ENCODE results near the gene CHSY3. TPM values are rescaled to one million over a fixed set of nuclear protein-coding genes. Genes with fewer than 3 reads are reported as not detected.

The CHSY3 gene
- polyA plus RNA-seq, 3 donors, result not detected

DNA sequence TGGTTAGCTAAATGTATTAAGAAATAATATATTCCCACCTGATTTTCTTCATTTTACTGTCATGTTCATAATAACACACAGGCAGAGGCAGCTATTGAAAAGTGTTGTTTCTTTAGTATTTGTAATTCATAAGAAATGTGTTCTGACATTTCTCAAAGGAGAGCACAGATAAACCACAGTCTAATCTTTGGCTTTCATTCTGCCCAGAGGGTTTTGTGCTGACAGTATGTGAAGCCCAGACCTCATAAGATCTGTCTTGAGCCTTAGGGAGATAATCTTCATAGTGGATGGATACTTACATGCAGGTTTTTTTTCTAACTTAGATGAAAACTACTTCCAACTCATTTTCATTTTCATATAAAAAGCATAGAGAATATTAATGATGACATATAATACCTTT, 206.1 kb downstream of the CHSY3 start:
- Mint-ChIP-seq H3K36me3 (no peaks in the 10 kb centered on the region), H3K27ac (no peak overlapping the region), H3K4me3 (no peak overlapping the region), H3K27me3 (ENCODE audit: low read depth in 3 of 3) (no peaks in the 10 kb centered on the region), H3K9me3 (no peaks in the 10 kb centered on the region), H3K4me1 (no peaks in the 10 kb centered on the region)
- Histone ChIP-seq H3K79me2 (ENCODE audit: insufficient read depth, low read length) (no peaks in the 10 kb centered on the region), H3K27ac (ENCODE audit: low read depth in 1 of 2, low read length in 2 of 2) (no peak overlapping the region), H3K36me3 (replicated peaks in 1 of 2; ENCODE audit: control insufficient read depth in 1 of 2, insufficient read depth in 2 of 2, low read length in 2 of 2) (no peaks in the 10 kb centered on the region), H3K9me3 (replicated peaks in 1 of 2; ENCODE audit: control insufficient read depth in 1 of 2, insufficient read depth in 1 of 2, low read length in 2 of 2) (no peaks in the 10 kb centered on the region), H3K4me2 (replicated peaks; ENCODE audit: extremely low read depth, low read length, poor library complexity, severe bottlenecking) (no peak overlapping the region), H3K4me3 (replicated peaks in 1 of 3; ENCODE audit: low read depth in 2 of 3, low read length in 3 of 3) (no peak overlapping the region), H3K27me3 (ENCODE audit: control insufficient read depth in 2 of 2, insufficient read depth in 2 of 2, low read length in 2 of 2) (no peaks in the 10 kb centered on the region), H3K4me1 (ENCODE audit: control insufficient read depth in 1 of 2, insufficient read depth in 2 of 2, low read length in 2 of 2) (no peaks in the 10 kb centered on the region), H3K9ac (ENCODE audit: insufficient read depth, low read length, poor library complexity, severe bottlenecking) (no peak overlapping the region), H4K20me1 (ENCODE audit: insufficient read depth, low read length) (no peaks in the 10 kb centered on the region), H2AFZ (ENCODE audit: insufficient read depth, low read depth, low read length, poor library complexity, severe bottlenecking) (no peak overlapping the region)
- TF ChIP-seq, protein P1, sequence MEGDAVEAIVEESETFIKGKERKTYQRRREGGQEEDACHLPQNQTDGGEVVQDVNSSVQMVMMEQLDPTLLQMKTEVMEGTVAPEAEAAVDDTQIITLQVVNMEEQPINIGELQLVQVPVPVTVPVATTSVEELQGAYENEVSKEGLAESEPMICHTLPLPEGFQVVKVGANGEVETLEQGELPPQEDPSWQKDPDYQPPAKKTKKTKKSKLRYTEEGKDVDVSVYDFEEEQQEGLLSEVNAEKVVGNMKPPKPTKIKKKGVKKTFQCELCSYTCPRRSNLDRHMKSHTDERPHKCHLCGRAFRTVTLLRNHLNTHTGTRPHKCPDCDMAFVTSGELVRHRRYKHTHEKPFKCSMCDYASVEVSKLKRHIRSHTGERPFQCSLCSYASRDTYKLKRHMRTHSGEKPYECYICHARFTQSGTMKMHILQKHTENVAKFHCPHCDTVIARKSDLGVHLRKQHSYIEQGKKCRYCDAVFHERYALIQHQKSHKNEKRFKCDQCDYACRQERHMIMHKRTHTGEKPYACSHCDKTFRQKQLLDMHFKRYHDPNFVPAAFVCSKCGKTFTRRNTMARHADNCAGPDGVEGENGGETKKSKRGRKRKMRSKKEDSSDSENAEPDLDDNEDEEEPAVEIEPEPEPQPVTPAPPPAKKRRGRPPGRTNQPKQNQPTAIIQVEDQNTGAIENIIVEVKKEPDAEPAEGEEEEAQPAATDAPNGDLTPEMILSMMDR (IDR thresholded peaks at IDR 0.05), result no peak
- DNase-seq, result no peak
- intact Hi-C loops (cut with micrococcal nuclease), result no loop called here

DNA sequence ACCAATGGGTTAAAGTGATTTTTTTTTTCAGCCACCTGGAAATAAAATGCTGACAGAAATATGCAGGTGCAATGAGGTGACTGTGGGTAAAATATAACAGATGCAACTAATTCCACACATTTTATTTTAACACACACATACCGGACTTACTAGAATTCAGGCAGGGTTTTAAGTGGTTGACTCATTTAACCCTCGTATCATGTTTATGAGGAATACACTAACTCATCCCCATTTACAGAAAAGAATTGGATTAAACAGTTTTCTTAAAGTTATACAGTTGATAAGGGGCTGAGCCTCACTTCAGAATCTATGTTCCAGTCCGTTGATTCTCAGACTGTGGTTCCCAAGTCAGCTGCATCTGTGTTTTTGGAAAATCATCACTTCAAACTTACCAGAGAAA, 207.5 kb downstream of the CHSY3 start:
- peaks cover 0 to 1% (median 0%) of the 10 kb centered on the region in 3 donors for H3K27me3 Mint-ChIP-seq (ENCODE audit: low read depth in 3 of 3)
- Histone ChIP-seq H3K27me3 (ENCODE audit: control insufficient read depth in 2 of 2, insufficient read depth in 2 of 2, low read length in 2 of 2) (no peaks in the 10 kb centered on the region), H3K4me3 (replicated peaks in 1 of 3; ENCODE audit: low read depth in 2 of 3, low read length in 3 of 3) (no peak overlapping the region), H2AFZ (ENCODE audit: insufficient read depth, low read depth, low read length, poor library complexity, severe bottlenecking) (no peak overlapping the region), H3K27ac (ENCODE audit: low read depth in 1 of 2, low read length in 2 of 2) (no peak overlapping the region), H3K9ac (ENCODE audit: insufficient read depth, low read length, poor library complexity, severe bottlenecking) (no peak overlapping the region), H3K4me1 (ENCODE audit: control insufficient read depth in 1 of 2, insufficient read depth in 2 of 2, low read length in 2 of 2) (no peaks in the 10 kb centered on the region), H3K79me2 (ENCODE audit: insufficient read depth, low read length) (no peaks in the 10 kb centered on the region), H3K9me3 (replicated peaks in 1 of 2; ENCODE audit: control insufficient read depth in 1 of 2, insufficient read depth in 1 of 2, low read length in 2 of 2) (no peaks in the 10 kb centered on the region), H3K4me2 (replicated peaks; ENCODE audit: extremely low read depth, low read length, poor library complexity, severe bottlenecking) (no peak overlapping the region), H3K36me3 (replicated peaks in 1 of 2; ENCODE audit: control insufficient read depth in 1 of 2, insufficient read depth in 2 of 2, low read length in 2 of 2) (no peaks in the 10 kb centered on the region), H4K20me1 (ENCODE audit: insufficient read depth, low read length) (no peaks in the 10 kb centered on the region)
- no peak for DNase-seq
- TF ChIP-seq, protein P1 (IDR thresholded peaks at IDR 0.05), result no peak
- no peak overlapping the region for H3K27ac Mint-ChIP-seq
- no peaks in the 10 kb centered on the region for H3K4me1 Mint-ChIP-seq
- no peak overlapping the region for H3K4me3 Mint-ChIP-seq
- no peaks in the 10 kb centered on the region for H3K36me3 Mint-ChIP-seq
- intact Hi-C loops (cut with micrococcal nuclease), result no loop called here
- no peaks in the 10 kb centered on the region for H3K9me3 Mint-ChIP-seq
- WGBS (ENCODE audit: insufficient coverage), result no CpG with 5 or more reads among the region's 3 CpGs
